KOPT-K1 (cell line): ENCODE measurements around the gene TMC1.

Source experiments
- H3K27ac ChIP-seq: fragments of 200-600 bp; sonication (generic); 2 replicates; pipeline ENCODE4 v1.5.1; 2016; ENCODE audit warnings: antibody characterized with exemption, mild to moderate bottlenecking, low read depth, low read length; ENCODE audit not compliant: poor library complexity, severe bottlenecking
- H3K36me3 ChIP-seq: fragments of 200-600 bp; sonication (generic); 2 replicates; pipeline ENCODE4 v1.5.1; 2017; ENCODE audit warnings: antibody characterized with exemption, mild to moderate bottlenecking, low read length, moderate library complexity; ENCODE audit not compliant: insufficient read depth
- H3K9me3 ChIP-seq: fragments of 200-600 bp; sonication (generic); 2 replicates; pipeline ENCODE4 v1.5.1; 2017; ENCODE audit warnings: antibody characterized with exemption, low read length, mild to moderate bottlenecking; ENCODE audit not compliant: insufficient read depth, poor library complexity, severe bottlenecking

Gene TMC1

GRCh38 chr9:72687331-72687730 is 165.9 kb downstream of the TMC1 start:
- Histone ChIP-seq H3K9me3 (no peaks in the 10 kb centered on the region), H3K36me3 (no peaks in the 10 kb centered on the region), H3K27ac (no peak overlapping the region)

GRCh38 chr9:72691671-72692070 is 170.3 kb downstream of the TMC1 start:
- H3K9me3 ChIP-seq = no peaks in the 10 kb centered on the region
- no peaks in the 10 kb centered on the region for H3K36me3 ChIP-seq
- H3K27ac ChIP-seq = no peak overlapping the region

GRCh38 chr9:72695365-72695764 is 174.0 kb downstream of the TMC1 start:
- Histone ChIP-seq H3K27ac (no peak overlapping the region), H3K9me3 (no peaks in the 10 kb centered on the region), H3K36me3 (no peaks in the 10 kb centered on the region)

GRCh38 chr9:72696511-72696910 is 175.1 kb downstream of the TMC1 start:
- Histone ChIP-seq H3K27ac (no peak overlapping the region), H3K36me3 (no peaks in the 10 kb centered on the region), H3K9me3 (no peaks in the 10 kb centered on the region)

- no peaks in the 10 kb centered on the region for H3K9me3 ChIP-seq
- no peak overlapping the region for H3K27ac ChIP-seq
- no peaks in the 10 kb centered on the region for H3K36me3 ChIP-seq
Observed at GRCh38 chr9:72701510-72701909, 180.1 kb downstream of the TMC1 start.

- Histone ChIP-seq H3K27ac (no peak overlapping the region), H3K9me3 (no peaks in the 10 kb centered on the region), H3K36me3 (no peaks in the 10 kb centered on the region)
Observed at GRCh38 chr9:72703574-72703973, 182.2 kb downstream of the TMC1 start.

- H3K9me3 ChIP-seq = no peaks in the 10 kb centered on the region
- no peak overlapping the region for H3K27ac ChIP-seq
- H3K36me3 ChIP-seq = no peaks in the 10 kb centered on the region
Observed at GRCh38 chr9:72704688-72705375, 183.4 kb downstream of the TMC1 start.

GRCh38 chr9:72718503-72718902 is 197.1 kb downstream of the TMC1 start:
- Histone ChIP-seq H3K27ac (no peak overlapping the region), H3K9me3 (no peaks in the 10 kb centered on the region), H3K36me3 (no peaks in the 10 kb centered on the region)

- Histone ChIP-seq H3K9me3 (no peaks in the 10 kb centered on the region), H3K27ac (no peak overlapping the region), H3K36me3 (no peaks in the 10 kb centered on the region)
Observed at GRCh38 chr9:72721067-72721466, 199.7 kb downstream of the TMC1 start.

- H3K36me3 ChIP-seq = no peaks in the 10 kb centered on the region
- H3K9me3 ChIP-seq = no peaks in the 10 kb centered on the region
- no peak overlapping the region for H3K27ac ChIP-seq
Observed at GRCh38 chr9:72726947-72727346, 205.5 kb downstream of the TMC1 start.

GRCh38 chr9:72728031-72728770 is 206.8 kb downstream of the TMC1 start:
- no peaks in the 10 kb centered on the region for H3K36me3 ChIP-seq
- H3K27ac ChIP-seq = no peak overlapping the region
- no peaks in the 10 kb centered on the region for H3K9me3 ChIP-seq

- Histone ChIP-seq H3K36me3 (no peaks in the 10 kb centered on the region), H3K27ac (no peak overlapping the region), H3K9me3 (no peaks in the 10 kb centered on the region)
Observed at GRCh38 chr9:72733895-72734294, 212.5 kb downstream of the TMC1 start.

- Histone ChIP-seq H3K27ac (no peak overlapping the region), H3K9me3 (no peaks in the 10 kb centered on the region), H3K36me3 (no peaks in the 10 kb centered on the region)
Observed at GRCh38 chr9:72734631-72735030, 213.2 kb downstream of the TMC1 start.

- Histone ChIP-seq H3K36me3 (no peaks in the 10 kb centered on the region), H3K9me3 (no peaks in the 10 kb centered on the region), H3K27ac (no peak overlapping the region)
Observed at GRCh38 chr9:72743836-72744235, 222.4 kb downstream of the TMC1 start.

- H3K27ac ChIP-seq = no peak overlapping the region
- no peaks in the 10 kb centered on the region for H3K9me3 ChIP-seq
- H3K36me3 ChIP-seq = no peaks in the 10 kb centered on the region
Observed at GRCh38 chr9:72749276-72749675, 227.9 kb downstream of the TMC1 start.

GRCh38 chr9:72751541-72751940 is 230.1 kb downstream of the TMC1 start:
- Histone ChIP-seq H3K9me3 (no peaks in the 10 kb centered on the region), H3K27ac (no peak overlapping the region), H3K36me3 (no peaks in the 10 kb centered on the region)
